Rectal smooth muscle tissue (tissue), 1 donor: ENCODE results near the gene SLC26A8.

ENCODE experiments used
- H3K27ac ChIP-seq: one replicate; pipeline ENCODE4 v1.7.0; 2013; ENCODE audit warnings: low read depth, low read length, inconsistent platforms
- H3K27me3 ChIP-seq: one replicate; pipeline ENCODE4 v1.7.0; 2013; ENCODE audit warnings: low read length; ENCODE audit not compliant: control insufficient read depth, insufficient read depth
- H3K36me3 ChIP-seq: one replicate; pipeline ENCODE4 v1.7.0; 2013; ENCODE audit warnings: low read length; ENCODE audit not compliant: control insufficient read depth, insufficient read depth
- H3K4me1 ChIP-seq: one replicate; pipeline ENCODE4 v1.7.0; 2013; ENCODE audit warnings: low read length; ENCODE audit not compliant: control insufficient read depth, insufficient read depth
- H3K4me3 ChIP-seq: one replicate; pipeline ENCODE4 v1.7.0; 2013; ENCODE audit warnings: low read length
- H3K9ac ChIP-seq: one replicate; pipeline ENCODE4 v1.7.0; 2013; ENCODE audit warnings: low read length

Gene SLC26A8, protein sequence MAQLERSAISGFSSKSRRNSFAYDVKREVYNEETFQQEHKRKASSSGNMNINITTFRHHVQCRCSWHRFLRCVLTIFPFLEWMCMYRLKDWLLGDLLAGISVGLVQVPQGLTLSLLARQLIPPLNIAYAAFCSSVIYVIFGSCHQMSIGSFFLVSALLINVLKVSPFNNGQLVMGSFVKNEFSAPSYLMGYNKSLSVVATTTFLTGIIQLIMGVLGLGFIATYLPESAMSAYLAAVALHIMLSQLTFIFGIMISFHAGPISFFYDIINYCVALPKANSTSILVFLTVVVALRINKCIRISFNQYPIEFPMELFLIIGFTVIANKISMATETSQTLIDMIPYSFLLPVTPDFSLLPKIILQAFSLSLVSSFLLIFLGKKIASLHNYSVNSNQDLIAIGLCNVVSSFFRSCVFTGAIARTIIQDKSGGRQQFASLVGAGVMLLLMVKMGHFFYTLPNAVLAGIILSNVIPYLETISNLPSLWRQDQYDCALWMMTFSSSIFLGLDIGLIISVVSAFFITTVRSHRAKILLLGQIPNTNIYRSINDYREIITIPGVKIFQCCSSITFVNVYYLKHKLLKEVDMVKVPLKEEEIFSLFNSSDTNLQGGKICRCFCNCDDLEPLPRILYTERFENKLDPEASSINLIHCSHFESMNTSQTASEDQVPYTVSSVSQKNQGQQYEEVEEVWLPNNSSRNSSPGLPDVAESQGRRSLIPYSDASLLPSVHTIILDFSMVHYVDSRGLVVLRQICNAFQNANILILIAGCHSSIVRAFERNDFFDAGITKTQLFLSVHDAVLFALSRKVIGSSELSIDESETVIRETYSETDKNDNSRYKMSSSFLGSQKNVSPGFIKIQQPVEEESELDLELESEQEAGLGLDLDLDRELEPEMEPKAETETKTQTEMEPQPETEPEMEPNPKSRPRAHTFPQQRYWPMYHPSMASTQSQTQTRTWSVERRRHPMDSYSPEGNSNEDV

DNA sequence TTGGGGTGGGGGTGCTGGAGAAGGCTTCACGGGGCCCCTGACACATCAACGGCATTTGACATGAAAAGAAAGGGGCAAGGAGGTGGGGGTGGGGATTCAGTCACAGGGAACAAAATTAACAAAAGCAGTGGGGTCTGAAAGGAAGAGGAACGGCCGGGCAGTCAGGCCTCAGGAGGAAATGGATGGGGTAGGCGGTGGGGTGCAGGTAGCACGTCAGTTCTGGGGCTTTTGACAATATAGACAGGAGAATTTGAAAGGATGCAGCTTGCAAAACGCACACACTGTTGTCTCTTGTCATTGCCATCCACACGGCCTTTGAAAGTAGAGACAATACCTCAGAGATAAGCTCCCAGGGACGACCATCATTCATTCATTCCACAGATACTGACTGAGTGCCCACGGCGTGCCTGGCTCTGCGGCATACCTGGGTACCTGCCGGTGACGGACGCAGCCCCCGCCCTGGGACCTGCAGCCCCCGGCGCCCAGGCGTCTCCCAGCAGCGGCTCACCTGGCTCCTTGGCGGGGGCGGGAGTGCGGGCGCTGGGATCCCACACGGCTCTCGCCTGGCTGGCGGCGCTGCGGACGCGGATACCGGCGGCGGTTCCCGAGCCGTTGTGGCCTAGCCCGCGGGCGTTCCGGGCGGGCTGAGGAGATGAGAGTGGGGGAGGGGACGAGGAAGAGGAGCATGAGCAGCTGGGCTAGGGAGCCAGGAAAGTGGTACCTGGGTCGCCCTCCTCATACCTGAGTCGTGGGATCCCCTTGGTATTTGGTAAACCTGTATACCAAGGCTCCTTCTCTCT is at the start of gene SLC26A8:
Gene SLC26A8, minus strand, starts transcription at position 646 of the 800 bp plus-strand sequence. CDS start 4,934 bp downstream, outside the sequence.
- Histone ChIP-seq H3K36me3 (peaks cover 2% of the 10 kb centered on the region), H3K4me1 (no peaks in the 10 kb centered on the region), H3K4me3 (no peak within 1 kb of the TSS), H3K9ac (no peak within 1 kb of the TSS), H3K27me3 (no peaks in the 10 kb centered on the region), H3K27ac (no peak within 1 kb of the TSS)

DNA sequence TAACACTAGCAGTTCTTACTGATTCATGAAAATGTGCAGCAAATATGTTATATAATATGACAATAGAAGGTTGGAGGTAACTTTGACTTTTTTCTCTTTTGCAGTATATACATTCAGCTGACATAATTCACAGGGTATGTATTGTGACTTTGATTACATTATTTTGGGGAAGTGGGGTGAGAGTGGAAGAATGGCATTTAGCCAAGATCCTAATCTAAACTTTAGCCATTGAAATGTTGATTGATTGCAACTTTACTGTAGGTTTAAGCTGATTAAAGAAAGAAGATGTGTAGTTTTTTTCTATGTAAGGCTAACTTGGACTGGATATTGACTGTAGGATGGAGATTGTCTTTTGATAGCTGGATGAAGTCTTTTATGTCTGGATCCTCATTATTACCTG is 49.1 kb upstream of the SLC26A8 start:
- Histone ChIP-seq H3K27ac (no peak overlapping the region), H3K4me3 (no peak overlapping the region), H3K4me1 (peaks cover 16% of the 10 kb centered on the region), H3K27me3 (no peaks in the 10 kb centered on the region), H3K9ac (no peak overlapping the region), H3K36me3 (peaks cover 5% of the 10 kb centered on the region)

DNA sequence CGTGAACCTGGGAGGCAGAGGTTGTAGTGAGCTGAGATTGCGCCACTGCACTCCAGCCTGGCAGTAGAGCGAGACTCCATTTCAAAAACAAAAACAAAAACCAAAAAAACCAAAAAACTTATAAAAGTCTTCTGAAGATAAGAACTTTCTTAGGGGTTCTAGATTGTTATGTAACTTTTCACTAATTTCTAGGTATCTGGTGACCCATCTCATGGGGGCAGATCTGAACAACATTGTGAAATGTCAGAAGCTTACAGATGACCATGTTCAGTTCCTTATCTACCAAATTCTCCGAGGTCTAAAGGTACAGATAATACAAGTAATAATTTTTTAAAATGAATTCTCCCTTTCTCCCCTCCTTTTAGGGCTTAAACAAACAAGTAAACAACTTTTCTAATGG is 48.2 kb upstream of the SLC26A8 start:
- Histone ChIP-seq H3K4me1 (peaks cover 14% of the 10 kb centered on the region), H3K36me3 (peaks cover 5% of the 10 kb centered on the region), H3K27me3 (no peaks in the 10 kb centered on the region), H3K9ac (no peak overlapping the region), H3K4me3 (no peak overlapping the region), H3K27ac (no peak overlapping the region)

DNA sequence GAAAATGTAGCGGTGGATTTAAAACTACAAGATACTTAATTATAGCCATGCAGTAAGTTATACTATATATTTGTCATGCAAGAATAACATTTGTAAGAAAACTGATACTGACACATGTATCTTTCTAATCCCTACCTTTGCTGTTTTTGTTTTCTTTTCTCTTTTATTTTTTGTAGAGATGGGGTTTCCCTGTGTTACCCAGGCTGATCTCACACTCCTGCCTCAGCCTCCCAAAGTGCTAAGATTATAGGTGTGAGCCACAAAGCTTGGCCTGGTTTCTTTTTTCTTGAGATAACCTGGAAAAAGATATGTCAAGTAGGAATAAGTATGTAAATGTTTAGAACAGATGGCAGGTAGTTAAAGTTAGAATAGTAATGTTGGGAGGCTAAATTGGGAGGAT is 47.3 kb upstream of the SLC26A8 start:
- Histone ChIP-seq H3K36me3 (peaks cover 2% of the 10 kb centered on the region), H3K4me3 (no peak overlapping the region), H3K9ac (no peak overlapping the region), H3K27ac (no peak overlapping the region), H3K4me1 (peaks cover 10% of the 10 kb centered on the region), H3K27me3 (no peaks in the 10 kb centered on the region)

DNA sequence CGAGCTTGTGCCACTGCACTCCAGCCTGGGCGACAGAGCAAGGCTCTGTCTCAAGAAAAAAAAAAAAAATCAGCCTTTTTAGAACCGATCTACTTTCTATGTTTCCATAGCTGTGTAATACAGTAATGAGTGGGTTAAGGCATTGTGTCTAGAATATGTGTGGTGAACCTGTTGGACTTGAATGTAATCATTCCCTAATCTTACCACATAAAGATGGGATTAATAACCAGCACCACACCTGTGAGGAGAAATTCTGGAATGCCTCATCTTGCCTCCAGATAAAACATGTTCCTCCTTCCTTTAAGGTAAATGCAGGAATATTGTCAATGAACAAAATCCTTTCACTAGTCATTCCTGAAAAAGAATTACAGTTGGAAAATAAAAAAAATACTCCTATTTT is 46.8 kb upstream of the SLC26A8 start:
- H3K27me3 ChIP-seq: no peaks in the 10 kb centered on the region
- H3K4me1 ChIP-seq: peaks cover 8% of the 10 kb centered on the region
- H3K27ac ChIP-seq: no peak overlapping the region
- no peak overlapping the region for H3K9ac ChIP-seq
- peaks cover 2% of the 10 kb centered on the region for H3K36me3 ChIP-seq
- no peak overlapping the region for H3K4me3 ChIP-seq

DNA sequence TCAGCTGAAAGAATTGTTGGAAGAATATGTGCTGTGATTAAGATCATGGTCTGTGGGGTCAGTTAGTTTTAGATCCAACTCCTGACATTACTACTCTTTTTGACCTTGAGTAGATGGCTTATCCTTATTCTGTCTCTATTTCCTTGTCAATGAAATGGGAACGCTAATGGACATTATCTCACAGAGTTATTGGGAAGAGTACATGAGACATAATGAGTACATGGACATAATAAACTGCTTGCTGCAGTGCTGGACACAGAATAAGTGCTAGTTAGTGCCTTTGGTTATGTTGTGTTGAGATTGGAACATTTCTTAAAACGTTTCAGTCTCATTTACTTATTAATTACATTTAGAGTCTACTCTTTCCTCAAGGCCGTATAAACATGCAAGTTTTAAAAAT is 45.8 kb upstream of the SLC26A8 start:
- H3K36me3 ChIP-seq: no peaks in the 10 kb centered on the region
- no peak overlapping the region for H3K27ac ChIP-seq
- peaks cover 13% of the 10 kb centered on the region for H3K4me1 ChIP-seq
- no peaks in the 10 kb centered on the region for H3K27me3 ChIP-seq
- no peak overlapping the region for H3K9ac ChIP-seq
- H3K4me3 ChIP-seq: no peak overlapping the region

DNA sequence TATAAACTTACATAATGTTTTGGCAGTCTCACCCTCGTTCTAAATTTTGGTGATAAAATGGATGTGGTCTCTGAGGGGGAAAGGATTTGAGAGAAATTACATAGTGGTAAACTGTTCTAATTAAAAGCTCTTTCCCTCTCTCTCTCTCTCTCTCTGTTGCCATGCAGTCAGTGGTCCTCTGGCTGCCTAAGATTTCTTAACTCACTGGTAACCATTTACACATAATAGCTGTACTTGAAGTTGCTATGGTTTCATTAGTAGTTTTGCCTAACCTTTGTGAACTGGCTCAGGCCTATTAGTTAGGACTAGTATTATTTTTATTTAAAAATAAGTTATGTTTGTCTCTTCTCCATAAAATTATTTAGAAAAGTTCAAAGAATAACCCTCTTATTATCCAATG is 45.1 kb upstream of the SLC26A8 start:
- Histone ChIP-seq H3K9ac (no peak overlapping the region), H3K27me3 (no peaks in the 10 kb centered on the region), H3K4me1 (peaks cover 15% of the 10 kb centered on the region)

DNA sequence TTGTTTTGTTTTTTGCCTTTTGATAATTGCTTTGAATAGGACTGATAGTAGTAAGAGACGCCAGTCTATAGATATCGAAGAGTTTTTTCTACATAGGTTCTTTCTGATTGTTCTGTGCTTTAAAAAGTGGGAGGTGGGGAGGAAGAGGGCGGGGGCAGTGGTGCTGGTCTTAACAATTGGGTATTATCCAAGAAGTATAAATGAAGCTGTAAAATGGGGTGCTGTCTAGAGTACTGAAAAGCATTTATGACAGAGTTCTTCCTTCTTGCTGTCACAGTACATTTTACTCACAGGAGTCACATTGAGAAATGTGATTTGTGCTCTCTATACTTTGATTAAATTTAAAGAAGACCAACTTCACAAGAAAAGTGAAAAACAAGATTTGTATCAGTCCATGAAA is 44.1 kb upstream of the SLC26A8 start:
- Histone ChIP-seq H3K36me3 (no peaks in the 10 kb centered on the region), H3K4me1 (peaks cover 15% of the 10 kb centered on the region), H3K27me3 (no peaks in the 10 kb centered on the region), H3K4me3 (no peak overlapping the region), H3K27ac (no peak overlapping the region), H3K9ac (no peak overlapping the region)

More for the DNA sequence above, 45.1 kb upstream of the SLC26A8 start:
- Histone ChIP-seq H3K4me3 (no peak overlapping the region), H3K27ac (no peak overlapping the region), H3K36me3 (no peaks in the 10 kb centered on the region)

DNA sequence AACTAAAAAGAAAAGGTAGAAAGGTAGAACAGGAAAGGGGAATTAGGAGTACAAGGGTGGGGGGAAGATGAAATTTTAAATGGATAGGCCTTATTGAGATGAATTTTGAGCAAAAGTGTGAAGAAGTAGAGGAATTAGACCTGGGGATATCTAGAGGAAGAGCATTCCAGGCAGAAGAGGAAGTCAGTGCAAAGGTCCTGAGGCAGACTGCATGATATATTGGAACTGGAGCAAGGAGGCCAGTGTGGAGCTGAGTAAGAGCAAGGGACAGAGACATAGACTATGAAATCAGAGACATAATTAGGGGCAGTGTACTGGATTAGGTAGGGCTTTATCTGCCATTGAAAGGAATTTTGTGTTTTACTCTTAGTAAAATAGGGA is 43.6 kb upstream of the SLC26A8 start:
- Histone ChIP-seq H3K9ac (no peak overlapping the region), H3K4me1 (peaks cover 15% of the 10 kb centered on the region), H3K27me3 (no peaks in the 10 kb centered on the region), H3K4me3 (no peak overlapping the region), H3K27ac (no peak overlapping the region), H3K36me3 (no peaks in the 10 kb centered on the region)

DNA sequence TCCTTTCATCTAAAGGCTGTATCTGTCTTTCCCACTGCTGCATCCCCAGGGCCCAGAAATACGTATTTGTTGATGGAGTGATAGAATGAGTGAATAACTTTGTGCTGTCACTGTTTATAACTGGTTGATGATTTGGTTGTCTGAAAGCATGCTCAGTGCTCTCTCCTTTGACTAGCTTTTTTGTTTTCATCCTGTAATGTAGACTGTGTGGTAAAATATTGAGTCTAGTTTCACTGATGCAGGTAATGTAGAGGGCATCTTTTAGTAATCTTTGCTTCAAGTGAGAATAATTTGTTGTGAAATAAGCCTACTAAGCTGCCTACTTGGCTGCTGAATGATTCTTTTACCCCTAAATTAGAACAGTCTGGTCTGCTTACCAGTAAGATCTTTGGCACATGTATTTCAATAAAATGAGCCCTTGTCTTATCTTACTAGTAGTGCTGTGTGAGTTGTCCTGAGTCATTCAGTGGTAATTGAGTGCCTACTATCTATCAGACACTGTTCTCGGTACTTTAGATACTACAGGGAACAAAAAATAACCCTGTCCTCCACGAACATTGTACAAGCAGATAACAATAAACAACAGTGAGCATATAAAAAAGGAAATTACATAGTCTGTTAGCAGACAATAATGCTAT is 43.1 kb upstream of the SLC26A8 start:
- Histone ChIP-seq H3K36me3 (no peaks in the 10 kb centered on the region), H3K9ac (no peak overlapping the region), H3K27ac (no peak overlapping the region), H3K27me3 (no peaks in the 10 kb centered on the region), H3K4me3 (no peak overlapping the region), H3K4me1 (peaks cover 15% of the 10 kb centered on the region)

DNA sequence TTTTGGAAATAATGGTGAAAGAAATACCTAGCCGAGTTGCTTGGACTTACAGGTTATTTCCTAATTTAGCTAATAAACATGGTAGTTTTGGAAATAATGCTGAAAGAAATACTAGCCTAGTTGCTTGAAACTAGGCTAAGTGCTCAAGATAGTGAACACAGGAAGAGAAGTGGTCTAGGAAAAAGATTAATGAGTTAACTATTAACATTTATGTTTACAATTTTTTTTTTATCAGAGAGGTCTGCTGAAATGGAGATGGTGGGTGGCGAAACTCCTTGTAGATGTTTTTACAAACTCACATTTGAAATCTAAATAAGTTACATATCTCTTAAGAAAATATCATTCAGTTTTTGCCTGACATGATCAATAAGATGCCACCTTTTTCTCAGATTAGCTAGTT is 42.4 kb upstream of the SLC26A8 start:
- Histone ChIP-seq H3K4me1 (peaks cover 15% of the 10 kb centered on the region), H3K4me3 (no peak overlapping the region), H3K36me3 (no peaks in the 10 kb centered on the region), H3K9ac (no peak overlapping the region), H3K27me3 (no peaks in the 10 kb centered on the region), H3K27ac (no peak overlapping the region)
